GM18870 (cell line): ENCODE measurements around the gene MRPL37.

Source experiments
- ATAC-seq: cut with Tn5 transposase; IDR thresholded peaks from one replicate; pipeline ENCODE4 v1.9.1; 2021; ENCODE audit warnings: moderate library complexity; ENCODE audit not compliant: unreplicated experiment

Gene MRPL37

DNA sequence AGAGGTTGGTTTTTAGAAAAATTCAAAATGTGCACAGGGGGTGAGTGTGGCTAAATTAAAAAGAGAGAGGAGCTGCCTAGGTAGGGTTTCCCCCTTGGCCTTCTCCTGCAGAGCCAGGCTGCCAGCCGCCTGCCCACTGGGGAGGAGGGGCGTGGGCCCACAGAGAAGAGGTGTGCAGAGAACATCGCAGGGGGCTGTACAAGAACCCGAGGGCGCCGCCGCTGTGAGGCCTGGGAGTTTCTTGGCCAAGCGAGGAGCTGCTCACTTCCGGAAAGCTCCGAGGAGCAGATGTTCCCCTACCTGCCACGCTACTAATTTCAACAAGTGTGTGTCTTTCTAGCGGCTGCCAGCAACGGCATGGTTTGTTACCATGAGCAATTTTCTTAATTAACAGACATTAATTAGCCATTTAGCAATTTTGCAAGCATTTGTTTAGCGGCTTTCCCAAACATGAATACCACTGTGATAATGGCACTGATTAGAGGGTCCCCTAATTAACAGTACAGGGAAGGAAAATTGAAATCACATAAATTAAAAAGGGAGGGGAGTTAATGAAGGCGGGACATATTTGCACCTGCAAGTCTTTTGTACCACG is 59.7 kb downstream of the MRPL37 start:
- ATAC-seq = no peak

DNA sequence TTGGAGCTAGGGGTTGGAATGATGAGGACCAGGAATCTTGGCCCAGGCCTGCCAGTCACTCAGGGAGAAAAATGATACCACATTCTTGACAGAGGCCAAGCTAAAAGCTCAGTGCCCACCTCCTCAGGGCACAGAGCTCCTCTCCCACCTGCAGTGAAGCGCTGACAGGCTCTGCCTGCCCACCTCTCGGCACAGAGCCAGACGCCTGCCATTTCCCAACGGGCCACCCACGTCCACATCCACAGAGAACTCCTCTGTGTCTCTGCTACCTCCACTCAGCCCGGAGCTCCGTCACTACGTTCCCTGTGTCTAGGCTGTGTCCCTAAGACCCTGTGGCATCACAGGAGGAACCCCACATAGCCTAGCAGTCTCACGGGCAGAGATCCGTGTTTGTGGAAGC is 60.8 kb downstream of the MRPL37 start:
- no peak for ATAC-seq

- no peak for ATAC-seq
Observed at GRCh38 chr1:54262244-54262643, 62.3 kb downstream of the MRPL37 start.

DNA sequence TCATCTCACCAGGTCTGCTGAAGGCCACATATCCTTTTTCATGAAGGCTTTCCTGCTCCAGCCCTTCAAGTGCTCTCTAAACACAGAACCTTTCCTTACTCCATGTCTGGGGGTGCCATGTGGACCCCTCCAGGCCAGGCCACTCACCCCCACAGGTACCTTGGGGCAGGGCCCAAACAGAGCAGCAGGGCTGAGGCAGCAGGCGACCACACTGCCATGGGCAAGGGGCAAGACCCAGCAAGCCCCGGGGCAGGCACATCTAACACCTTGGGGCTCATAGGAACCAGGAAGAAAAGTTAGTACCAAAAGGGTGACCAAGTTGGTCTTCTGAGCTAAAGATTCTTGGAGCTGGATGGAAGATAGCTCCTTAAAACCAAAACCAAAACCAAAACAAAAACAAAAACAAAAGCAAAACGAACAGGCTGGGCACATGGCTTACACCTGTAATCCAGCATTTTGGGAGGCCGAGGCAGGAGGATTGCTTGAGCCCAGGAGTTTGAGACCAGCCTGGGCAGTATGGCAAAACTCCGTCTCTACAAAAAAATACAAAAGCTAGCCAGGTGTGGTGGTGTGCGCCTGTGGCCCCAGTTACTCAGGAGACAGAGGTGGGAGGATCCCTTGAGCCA is 63.7 kb downstream of the MRPL37 start:
- ATAC-seq = no peak

DNA sequence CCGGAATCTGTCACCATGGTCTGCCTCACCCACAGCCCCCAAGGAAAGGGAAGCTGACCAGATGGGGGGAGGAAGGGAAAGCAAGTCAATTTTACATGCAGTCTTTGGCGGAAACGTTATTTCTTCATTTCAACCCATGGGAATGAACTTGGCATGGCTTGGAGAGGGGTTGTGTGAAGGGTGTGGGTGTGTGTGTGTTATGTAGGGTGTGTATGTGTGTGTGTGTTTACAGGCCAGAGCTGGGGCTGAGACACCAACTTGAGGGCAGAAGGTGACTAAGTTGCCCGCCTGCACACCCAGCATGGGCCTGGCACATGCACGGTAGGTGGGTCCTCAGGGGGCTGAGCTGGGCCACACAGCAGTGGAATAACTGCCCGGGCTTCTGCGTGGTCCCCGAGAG is 65.2 kb downstream of the MRPL37 start:
- ATAC-seq = no peak

- ATAC-seq = no peak
Observed at GRCh38 chr1:54265659-54266058, 65.7 kb downstream of the MRPL37 start.

- no peak for ATAC-seq
Observed at GRCh38 chr1:54266195-54266594, 66.2 kb downstream of the MRPL37 start.

GRCh38 chr1:54266908-54267307 is 66.9 kb downstream of the MRPL37 start:
- ATAC-seq = no peak
